ENCODE measurements around the gene CAB39.

DNA sequence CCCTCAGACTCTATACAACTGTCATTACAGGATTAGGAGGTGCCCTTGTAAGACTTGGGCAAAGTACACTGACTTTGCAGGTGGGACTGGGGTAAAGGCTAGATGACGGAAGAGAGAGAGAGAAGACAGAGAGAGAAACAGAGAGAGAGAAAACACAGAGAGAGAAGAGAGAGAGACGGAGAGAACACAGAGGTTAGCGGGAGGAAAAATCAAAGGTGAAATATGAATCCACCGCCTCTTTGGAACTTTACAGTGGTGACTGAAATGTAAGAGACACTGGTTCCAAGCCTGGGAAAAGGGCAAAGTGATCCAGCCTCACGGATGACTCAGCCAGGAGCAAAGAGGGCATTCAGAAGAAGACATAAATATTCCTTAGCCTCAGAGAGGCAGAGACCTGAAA lies 25.1 kb upstream of the CAB39 start:
- TF ChIP-seq CTCF (IDR thresholded peaks at IDR 0.05) (no peak), ZFX (IDR thresholded peaks at IDR 0.05; ENCODE audit: borderline replicate concordance) (no peak)
